BE2C (cell line): ENCODE results near the gene TLX2.

Source experiments
- DNase-seq: peaks from one replicate; pipeline ENCODE4 v3.0.0-alpha.2; 2020
- H3K27me3 ChIP-seq: fragments of 250-450 bp; sonication (Bioruptor Pico); 2 replicates; pipeline ENCODE4 v1.5.1; 2020; ENCODE audit warnings: mild to moderate bottlenecking
- H3K36me3 ChIP-seq: fragments of 250-450 bp; sonication (Bioruptor Pico); 2 replicates; pipeline ENCODE4 v1.5.1; 2020; ENCODE audit warnings: mild to moderate bottlenecking
- H3K4me1 ChIP-seq: fragments of 250-450 bp; sonication (Bioruptor Pico); 2 replicates; pipeline ENCODE4 v1.5.1; 2020
- H3K4me3 ChIP-seq: 2 replicates; pipeline ENCODE4 v1.5.1; 2011; ENCODE audit warnings: low read depth, low read length
- H3K9me3 ChIP-seq: fragments of 250-450 bp; sonication (Bioruptor Pico); 2 replicates; pipeline ENCODE4 v1.5.1; 2020
- CTCF ChIP-seq: IDR thresholded peaks from 2 replicates; pipeline ENCODE4 v1.5.1; 2012; ENCODE audit warnings: mild to moderate bottlenecking, low read depth, low read length

Gene TLX2

GRCh38 chr2:74548285-74548899, 34.1 kb downstream of the TLX2 start:
- no peaks in the 10 kb centered on the region for H3K27me3 ChIP-seq
- no peaks in the 10 kb centered on the region for H3K4me1 ChIP-seq
- peak overlapping the region; percentile 46 for H3K4me3 ChIP-seq
- no peaks in the 10 kb centered on the region; the same call in 1 of the 2 replicates for H3K36me3 ChIP-seq
- no peak for DNase-seq
- TF ChIP-seq CTCF, result no peak
- no peaks in the 10 kb centered on the region for H3K9me3 ChIP-seq

- peak; percentile 43 for DNase-seq
- H3K36me3 ChIP-seq, result no peaks in the 10 kb centered on the region; the same call in 1 of the 2 replicates
- no peaks in the 10 kb centered on the region for H3K27me3 ChIP-seq
- no peaks in the 10 kb centered on the region for H3K9me3 ChIP-seq
- TF ChIP-seq CTCF, result no peak
- H3K4me3 ChIP-seq, result peak overlapping the region; percentile 46
- no peaks in the 10 kb centered on the region for H3K4me1 ChIP-seq
These were observed 34.9 kb downstream of the TLX2 start for GRCh38 chr2:74548900-74549826.

- Histone ChIP-seq H3K4me3 (no peak overlapping the region), H3K27me3 (no peaks in the 10 kb centered on the region), H3K4me1 (no peaks in the 10 kb centered on the region), H3K36me3 (no peaks in the 10 kb centered on the region; the same call in 1 of the 2 replicates), H3K9me3 (no peaks in the 10 kb centered on the region)
- no peak for DNase-seq
- no peak for TF ChIP-seq CTCF
These were observed 36.0 kb downstream of the TLX2 start for GRCh38 chr2:74550231-74550630.

GRCh38 chr2:74551530-74551929, 37.3 kb downstream of the TLX2 start:
- no peak for TF ChIP-seq CTCF
- H3K36me3 ChIP-seq, result no peaks in the 10 kb centered on the region; the same call in 1 of the 2 replicates
- H3K9me3 ChIP-seq, result no peaks in the 10 kb centered on the region
- no peak for DNase-seq
- no peaks in the 10 kb centered on the region for H3K27me3 ChIP-seq
- H3K4me3 ChIP-seq, result no peak overlapping the region
- H3K4me1 ChIP-seq, result no peaks in the 10 kb centered on the region

- no peak for DNase-seq
- H3K27me3 ChIP-seq, result no peaks in the 10 kb centered on the region
- H3K4me1 ChIP-seq, result no peaks in the 10 kb centered on the region
- no peaks in the 10 kb centered on the region for H3K9me3 ChIP-seq
- no peak for TF ChIP-seq CTCF
- H3K4me3 ChIP-seq, result peak overlapping the region; percentile 69
- H3K36me3 ChIP-seq, result no peaks in the 10 kb centered on the region; the same call in 1 of the 2 replicates
These were observed 38.0 kb downstream of the TLX2 start for GRCh38 chr2:74551942-74552913.
